GM19468 (cell line): Measurements from ENCODE around the gene GPAT3.

Experiments
- ATAC-seq: cut with Tn5 transposase; IDR thresholded peaks from one replicate; pipeline ENCODE4 v1.9.1; 2021; ENCODE audit warnings: mild to moderate bottlenecking, moderate library complexity, moderate number of reproducible peaks; ENCODE audit not compliant: unreplicated experiment; ENCODE audit errors: extremely low read depth

Gene GPAT3

GRCh38 chr4:83631066-83631465 lies 95.2 kb downstream of the GPAT3 start:
- no peak for ATAC-seq

- no peak for ATAC-seq
Observed at GRCh38 chr4:83636930-83637329, 101.0 kb downstream of the GPAT3 start.

- no peak for ATAC-seq
Observed at GRCh38 chr4:83639849-83640493, 104.1 kb downstream of the GPAT3 start.

- ATAC-seq = no peak
Observed at GRCh38 chr4:83643036-83643435, 107.1 kb downstream of the GPAT3 start.

- ATAC-seq = no peak
Observed at GRCh38 chr4:83644677-83645659, 109.1 kb downstream of the GPAT3 start.

GRCh38 chr4:83646538-83647239 lies 110.8 kb downstream of the GPAT3 start:
- no peak for ATAC-seq

GRCh38 chr4:83651846-83652245 lies 115.9 kb downstream of the GPAT3 start:
- ATAC-seq = no peak
